GM21423 (cell line): ENCODE results near the gene RAB6D.
"Not testable (repeated sequence)": the region's sequence is repeated elsewhere in the genome, so short reads cannot be mapped to it uniquely, and the experiment has no call there.

Source experiments
- ATAC-seq: cut with Tn5 transposase; IDR thresholded peaks from one replicate; pipeline ENCODE4 v1.9.1; 2021; ENCODE audit warnings: mild to moderate bottlenecking, moderate library complexity; ENCODE audit not compliant: unreplicated experiment

The RAB6D gene

DNA sequence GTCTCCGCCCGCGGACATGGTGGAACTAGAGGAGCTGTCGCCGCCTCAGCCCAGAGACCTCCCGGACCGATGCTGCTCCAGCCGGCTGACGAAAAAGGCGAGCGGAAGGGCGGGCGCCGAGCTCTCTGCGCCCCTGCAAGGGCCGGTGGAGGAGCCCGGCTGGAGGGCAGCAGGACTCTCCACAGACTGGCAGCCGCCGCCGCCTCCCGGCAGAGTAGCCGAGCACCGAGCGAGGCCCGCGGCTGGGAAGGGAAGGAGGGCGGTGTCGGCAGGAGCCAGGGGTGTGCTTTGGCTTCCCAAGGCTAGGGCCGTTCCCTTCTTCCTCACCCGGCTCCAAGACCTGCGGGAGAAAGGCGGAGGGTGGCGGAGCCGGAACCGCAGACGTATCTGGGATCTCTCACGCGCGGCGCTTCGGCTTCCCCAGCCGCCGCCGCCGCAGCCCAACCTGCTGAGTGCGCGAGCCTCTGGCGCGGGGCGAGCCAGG is at the start of gene RAB6D:
TSS of gene RAB6D (minus strand) at position 466 of the 484 bp plus-strand sequence. CDS start at position 18, 448 bp downstream.
- ATAC-seq, result not testable (repeated sequence)

DNA sequence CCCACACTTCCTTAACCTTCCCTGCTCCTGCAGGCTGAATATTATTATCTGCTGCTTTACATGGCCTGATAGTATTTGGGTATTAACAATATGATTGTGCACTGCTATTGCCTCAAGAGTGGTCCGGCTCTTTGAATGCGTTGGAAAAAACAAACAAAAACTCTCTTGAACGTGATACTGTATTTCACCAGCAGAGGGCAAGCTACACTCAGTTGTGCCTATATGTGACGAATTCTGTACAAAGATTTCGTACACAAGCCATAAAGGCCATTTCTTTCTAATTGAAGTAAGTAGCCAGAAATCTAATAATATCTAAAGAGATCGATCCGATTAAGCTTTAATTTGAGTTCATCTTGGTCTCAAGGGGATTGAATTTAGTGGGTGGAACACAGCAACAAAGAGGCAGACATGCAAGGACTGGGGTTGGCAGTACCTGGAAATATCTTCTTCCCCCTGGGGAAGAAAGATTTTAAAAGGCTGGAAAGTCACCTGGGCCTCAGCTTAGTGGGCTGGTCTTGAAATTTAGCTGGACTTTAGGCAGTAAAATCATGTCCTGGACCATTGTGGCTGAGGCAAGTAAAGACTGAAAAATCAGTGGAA is 49.3 kb upstream of the RAB6D start:
- peak; percentile 73 for ATAC-seq

DNA sequence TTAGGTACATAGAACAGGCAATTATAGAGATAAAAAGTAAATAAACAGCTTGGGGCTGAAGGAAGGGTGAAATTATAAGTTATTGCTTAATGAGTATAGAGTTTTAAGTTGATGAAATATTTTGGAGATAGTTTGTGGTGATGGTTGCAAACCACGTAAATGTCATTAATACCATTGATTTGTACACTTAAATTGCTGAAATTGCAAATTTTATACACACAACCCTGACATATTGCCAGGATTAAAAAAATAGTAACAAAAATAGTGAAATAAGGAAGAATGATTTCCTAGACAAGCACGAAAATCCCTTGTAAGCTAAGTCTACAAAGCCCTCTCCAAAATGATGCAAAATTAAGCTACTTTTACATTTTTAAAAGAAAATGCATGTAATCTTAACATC is 46.2 kb upstream of the RAB6D start:
- no peak for ATAC-seq

DNA sequence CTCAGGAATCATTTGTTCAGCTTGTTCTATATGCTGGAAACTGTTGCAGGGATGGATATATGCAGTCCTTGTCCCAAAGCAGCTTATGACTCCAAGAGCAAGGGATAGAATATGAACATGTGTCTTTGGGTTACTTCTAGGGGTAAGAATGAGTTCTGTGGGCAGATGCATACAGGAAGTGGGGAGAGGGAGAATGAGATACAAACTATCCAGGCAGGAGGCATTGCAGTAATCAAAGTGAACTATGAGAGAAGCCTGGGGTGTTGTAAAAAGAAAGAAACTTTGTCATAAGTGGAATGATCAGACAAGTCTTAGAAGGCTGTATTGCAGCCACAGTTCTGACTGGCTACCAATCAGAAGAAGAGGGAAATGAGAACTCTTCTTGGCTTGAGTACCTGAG is 44.8 kb upstream of the RAB6D start:
- no peak for ATAC-seq

DNA sequence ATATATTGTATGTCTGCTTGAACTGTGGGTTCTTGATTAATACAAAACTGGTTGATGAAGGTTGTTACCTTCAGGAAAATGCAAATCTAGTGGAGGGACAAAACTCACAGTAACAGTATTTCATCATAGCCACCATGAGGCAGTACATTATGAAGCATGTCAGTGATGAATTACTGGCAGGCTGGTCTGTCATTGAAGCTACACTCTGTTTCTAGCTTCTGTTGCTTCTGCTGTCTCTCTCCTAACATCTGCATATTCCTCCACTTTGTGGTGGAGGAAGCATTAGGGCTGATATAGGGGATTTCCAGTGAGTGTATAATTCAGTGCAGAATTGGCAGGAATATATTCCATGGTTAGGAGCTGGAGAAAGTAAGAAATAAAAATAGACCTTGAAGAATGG is 44.2 kb upstream of the RAB6D start:
- no peak for ATAC-seq

DNA sequence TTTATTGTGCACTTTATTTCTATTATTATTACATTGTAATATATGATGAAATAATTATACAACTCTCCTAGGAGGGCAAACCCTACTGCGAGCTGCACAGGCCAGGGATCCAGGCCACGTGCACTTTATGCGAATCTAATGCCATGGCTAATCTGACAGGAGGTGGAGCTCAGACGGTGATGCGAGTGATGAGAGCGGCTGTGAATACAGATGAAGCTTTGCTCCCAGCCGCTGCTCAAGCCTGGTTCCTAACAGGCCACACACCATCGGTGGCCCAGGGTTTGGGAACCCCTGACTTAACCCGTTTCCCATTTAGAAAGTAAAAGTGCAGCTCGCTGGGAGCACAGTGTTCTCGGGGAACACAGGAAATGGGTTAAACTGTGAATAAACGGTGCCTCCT is 40.8 kb upstream of the RAB6D start:
- ATAC-seq, result no peak

DNA sequence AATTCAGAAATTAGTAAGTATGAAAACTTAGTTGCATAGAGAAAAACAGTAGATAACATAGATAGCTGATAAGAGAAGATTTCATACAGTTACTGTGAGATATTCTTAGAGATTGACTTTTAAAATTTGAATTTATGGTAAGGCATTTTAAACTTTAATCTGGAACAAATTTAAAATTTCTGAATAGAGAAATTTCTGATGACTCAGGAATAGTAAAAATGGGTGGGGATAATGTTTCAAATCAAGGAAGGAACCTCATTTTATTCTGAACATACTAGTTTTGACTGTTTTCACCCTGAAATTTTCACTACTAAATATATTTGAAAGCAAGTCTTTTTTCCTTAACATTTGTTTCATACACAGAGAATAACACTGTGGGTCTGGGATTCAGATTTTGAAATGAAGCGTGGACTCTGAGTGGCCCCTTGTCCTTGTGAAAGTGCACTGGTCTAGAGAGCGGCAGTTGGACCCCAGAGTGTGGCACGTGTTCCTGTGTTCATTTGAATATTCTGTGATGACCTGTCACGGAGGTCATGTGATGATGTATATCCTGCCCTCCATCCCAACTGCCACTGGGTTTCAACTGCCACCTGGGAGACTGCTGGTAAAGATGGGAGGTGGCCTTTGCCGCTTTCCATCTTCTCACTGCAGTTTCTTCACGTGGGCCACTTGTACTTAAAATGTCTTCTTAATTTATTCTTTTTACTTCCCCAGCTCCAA is 38.5 kb upstream of the RAB6D start:
- ATAC-seq, result no peak

DNA sequence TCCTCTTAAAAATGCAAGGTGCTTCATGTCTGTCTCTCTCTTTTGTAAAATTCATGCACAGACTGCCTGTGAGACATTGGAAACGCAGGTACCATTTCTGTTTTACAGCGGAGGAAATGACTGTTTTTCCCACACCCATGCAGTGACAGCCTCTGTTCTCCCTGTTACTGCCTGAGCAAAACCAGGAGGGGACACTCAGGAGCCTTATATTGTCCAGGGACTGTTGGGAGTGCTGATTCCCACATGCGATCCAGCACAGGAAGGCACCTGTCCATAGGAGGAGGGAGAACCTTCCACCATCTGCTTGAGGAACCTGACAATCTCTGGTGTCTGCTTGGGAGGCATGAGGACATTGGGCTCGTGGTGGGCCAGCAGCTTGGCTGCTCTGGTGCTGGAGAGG is 36.9 kb upstream of the RAB6D start:
- no peak for ATAC-seq

DNA sequence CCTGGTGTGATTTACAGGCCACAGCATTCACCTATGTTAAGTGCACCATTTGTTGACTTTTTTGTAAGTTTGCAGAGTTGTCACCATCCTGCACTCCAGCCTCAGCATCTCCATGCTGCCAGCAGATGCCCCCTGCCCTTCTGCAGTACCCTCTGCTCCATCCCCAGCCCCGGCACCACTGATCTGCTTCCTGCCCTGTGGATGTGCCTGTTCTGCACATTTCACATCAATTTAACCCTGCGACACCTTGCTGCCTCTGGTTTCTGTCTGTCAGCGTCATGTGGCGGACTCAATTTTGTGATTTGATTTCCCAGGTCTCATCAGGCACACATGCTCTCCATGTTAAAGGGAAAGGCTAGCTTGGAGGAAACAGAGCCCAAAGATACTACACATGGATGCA is 36.5 kb upstream of the RAB6D start:
- ATAC-seq, result not testable (repeated sequence)

DNA sequence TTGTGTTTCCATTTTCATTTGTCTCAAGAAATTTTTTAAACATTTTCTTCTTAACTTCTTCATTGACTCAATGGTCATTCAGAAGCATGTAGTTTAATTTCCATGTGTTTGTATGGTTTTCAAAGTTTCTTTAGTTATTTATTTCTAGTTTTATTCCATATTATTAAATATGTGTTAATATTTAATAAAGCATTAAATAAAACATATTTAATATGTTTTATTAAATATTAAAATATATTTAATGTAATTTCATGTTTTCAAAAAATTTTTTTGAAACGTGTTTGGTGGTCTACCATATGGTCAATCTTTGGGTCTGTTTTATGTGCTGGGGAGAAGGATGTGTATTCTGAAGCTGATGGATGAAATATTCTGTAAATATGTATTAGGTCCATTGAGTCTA is 32.2 kb upstream of the RAB6D start:
- not testable (repeated sequence) for ATAC-seq

DNA sequence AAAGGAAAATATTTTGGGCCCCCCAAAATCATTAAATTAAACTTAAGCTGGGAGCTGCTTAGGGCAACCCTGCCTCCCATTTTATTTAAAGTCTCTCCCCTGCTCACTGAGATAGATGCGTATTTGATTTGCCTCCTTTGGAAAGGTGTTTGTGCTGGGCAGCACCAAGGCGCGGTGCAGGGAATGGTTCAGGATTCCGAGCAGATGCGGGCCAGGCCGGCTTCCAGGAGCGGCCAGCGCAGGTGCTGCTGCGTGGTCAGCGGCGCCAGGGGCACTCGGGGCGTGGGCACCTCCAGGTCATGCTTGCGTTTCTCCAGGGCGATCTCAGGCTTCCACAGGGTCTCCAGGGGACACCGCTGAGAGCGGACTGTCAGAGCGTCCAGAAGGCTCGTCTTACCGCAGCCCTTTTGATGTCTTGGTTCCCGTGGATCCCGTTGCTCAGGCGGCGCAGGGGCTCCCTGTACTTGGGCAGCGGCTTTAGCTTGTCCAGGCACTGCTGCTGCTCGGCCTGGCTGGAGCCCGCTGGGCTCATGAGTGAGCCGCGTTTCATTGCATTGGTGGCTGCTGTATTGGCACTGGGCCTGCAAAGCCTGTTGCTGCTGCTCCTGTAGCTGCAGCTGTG is 31.2 kb upstream of the RAB6D start:
- ATAC-seq, result not testable (repeated sequence)

DNA sequence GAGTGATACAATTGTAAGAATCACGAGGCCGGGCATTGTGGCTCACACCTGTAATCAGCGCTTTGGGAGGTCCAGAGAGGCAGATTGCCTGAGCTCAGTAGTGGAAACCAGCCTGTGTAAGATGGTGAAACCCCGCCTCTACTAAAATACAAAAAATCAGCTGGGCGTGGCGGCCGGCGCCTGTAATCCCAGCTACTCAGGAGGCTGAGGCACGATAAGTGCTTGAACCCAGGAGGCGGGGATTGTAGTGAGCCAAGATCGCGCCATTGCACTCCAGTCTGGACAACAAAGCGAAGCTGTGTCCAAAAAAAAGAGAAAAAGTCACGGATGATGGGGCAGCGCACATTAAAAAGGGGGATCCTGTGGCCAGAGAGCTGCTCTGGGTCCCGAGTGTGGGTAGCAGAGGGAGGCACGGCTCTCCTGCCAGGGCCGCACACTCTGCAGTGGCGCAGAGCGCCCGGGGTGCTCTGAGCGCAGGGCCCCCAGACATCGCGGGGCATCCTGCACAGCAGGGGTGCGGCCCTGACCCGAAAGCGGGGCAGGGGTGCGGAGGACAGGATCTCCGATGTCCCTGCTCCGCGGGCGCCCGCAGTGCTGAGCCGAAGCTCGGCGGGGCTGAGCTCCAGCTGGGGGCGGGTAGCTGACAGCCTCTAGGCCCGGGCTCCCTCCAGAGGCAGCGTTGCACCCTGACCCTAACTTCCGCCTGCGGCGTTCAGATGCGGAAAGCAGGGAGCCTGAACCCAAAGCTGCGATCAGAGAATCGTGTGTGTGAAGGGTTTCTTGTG is 30.4 kb upstream of the RAB6D start:
- ATAC-seq, result no peak

DNA sequence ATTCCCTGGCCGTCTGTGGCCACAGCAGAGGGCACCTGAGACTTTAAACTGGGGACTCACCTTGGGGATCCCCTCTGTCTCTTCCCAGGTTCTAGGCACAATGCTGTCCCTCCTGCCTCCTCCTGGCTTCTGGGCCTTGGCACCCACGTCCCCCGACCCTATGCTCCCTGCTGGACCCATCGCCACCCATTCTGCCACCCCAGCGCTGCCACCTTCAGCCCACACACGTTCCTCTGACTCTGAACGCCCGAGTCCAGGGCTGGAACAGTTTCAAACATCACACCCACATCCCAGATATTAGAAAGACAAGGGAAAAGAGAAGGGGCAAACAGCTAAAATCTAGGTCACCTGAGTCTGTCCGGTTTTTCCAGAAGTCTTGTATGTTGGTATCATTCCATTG is 28.0 kb upstream of the RAB6D start:
- ATAC-seq, result not testable (repeated sequence)

DNA sequence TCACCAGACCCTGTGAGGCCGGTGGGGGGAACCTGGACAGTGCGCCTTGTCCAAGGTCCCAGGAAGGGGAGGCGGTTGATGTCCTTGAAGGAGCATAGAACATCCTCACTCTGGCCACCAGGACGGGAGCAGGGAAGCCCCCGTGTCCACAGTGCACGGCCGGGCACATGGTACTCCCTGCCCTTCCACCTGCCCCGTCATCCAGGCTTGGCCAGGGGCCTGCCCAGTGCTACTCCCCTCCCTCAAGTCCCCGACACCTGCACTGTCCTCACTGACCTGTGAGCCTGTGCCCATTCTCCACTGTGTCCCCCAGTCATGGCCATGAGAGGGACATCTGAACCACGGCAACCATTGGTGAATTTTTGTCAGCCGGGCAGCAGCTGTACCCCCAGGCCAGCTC is 27.5 kb upstream of the RAB6D start:
- not testable (repeated sequence) for ATAC-seq

DNA sequence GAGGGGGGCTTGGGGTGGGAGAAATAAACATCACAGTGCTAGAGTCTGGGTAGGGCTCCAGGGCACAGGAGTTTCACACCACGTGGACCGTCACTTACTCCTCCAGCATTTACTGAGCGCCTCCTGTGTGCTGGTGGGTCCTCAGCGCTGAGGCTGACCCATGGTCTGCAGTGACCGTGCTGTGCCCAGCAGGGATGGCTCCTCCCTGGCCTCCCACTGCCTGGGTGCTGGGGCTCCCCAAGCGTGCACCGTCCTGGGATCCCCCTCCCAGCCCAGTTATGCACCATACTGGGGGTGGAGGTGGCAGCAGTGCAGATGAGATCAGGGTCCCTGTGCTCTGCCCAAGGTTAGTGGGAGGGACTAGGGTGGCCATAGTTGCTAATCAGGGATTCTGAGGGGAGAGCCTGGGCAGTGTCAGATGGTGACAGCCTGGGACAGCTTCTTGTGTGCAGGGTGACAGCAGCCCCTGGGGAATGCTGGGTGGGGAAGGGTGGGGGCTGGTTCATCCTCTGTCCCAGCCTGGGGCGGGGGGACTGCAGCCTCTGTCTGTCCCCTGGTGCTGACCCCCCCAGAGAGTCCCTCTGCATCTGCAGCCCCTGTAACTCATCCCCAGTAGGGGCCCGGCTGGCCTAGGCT is 26.6 kb upstream of the RAB6D start:
- not testable (repeated sequence) for ATAC-seq

DNA sequence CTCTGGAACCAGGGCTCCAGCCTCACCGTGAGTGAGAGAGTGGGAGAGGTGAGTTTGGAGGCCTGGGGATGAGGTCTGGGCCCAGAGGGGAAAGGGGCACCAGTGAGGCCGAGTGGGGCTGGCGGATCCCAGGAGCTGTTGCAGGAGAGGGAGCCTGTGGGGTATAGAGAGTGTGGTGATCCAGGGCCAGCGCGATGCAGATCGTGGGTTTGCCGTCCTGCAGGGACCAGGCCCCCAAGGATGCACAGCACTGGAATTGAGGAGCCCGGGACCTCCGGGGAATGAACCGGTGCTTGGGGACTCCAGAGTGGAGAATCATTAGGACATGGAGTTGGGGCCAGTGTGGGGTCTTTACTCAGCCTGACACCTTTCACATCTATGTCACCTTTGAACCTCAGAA is 25.7 kb upstream of the RAB6D start:
- no peak for ATAC-seq

DNA sequence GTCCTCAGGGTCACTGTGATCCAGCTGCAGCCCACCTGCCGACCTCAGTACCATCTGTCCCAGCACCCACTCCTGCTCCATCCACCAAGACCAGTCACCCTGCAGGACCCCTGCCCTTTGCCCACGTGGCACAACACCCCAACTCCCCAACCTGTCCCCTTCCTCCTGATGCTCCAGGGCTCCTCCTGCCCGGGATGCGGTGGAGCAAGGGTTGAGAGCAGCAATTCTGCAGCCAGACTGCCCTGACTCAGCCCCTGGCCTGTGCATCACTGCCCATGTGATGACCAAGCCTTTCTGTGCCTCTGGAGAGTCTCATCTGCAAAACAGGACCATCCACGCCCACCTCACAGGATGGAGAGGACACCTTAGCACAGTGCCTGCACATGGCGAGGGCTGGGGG is 24.9 kb upstream of the RAB6D start:
- not testable (repeated sequence) for ATAC-seq

DNA sequence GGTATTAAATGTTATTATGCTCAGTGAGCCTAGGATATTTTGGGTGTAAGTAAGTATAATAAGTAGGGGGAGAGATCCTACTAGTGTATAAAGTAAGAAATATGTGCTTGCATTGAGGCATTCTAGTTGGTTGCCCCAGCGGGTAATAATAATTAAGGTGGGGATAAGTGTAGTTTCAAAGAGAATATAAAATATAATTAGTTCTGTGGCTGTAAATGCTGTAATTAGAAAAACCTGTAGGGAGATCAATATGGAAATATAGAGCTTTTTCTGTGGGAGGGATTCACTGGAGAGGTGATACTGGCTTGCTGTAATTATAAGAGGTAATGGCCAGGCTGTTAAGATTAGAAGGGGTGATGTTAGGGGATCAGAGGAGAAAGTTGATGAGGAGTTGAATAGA is 9.1 kb upstream of the RAB6D start:
- ATAC-seq, result not testable (repeated sequence)

DNA sequence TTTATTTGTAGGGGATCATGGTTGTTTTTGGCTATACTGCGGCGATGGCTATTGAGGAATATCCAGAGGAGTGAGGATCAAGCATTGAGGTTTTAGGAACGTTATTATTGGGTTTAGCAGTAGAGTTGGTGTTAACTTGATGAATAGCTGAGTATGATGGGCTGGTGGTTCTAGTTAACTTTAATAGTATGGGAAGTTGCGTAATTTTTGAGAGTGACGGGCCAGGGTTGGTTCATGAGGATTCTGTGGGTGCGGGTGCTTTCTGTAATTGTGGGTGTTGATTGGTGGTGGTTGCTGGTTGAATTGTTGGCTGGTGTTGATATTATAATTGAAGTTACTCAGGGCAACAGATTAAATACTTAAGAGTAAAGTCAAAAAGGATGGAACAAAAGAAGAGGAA is 6.0 kb upstream of the RAB6D start:
- ATAC-seq, result no peak

DNA sequence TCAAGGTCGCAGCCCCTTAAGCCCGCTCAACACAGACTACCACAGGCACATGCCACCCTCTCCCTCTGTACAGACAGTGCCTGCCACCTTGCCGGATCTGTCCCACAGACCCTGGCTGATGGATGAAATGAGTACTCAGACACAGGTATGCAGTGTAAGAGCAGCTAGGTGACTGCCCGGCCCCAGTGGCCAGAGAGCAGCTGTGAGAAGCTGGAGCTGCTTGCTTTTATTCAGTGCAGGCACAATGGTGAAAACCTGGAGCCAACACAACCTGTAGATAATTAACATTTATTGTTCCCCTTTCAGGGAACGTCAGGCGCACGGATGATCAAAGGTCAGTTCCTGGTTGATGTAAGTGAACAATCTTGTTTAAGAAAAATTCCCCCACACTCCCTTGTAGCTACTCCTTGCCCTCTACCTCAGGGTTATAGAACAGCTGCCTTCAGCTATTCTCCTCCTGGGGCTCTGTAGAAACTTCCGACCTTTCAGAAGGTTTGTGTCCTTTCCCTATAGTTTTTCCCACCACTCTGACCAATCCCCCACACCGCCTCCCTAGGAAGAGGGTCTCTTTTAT is 4.6 kb upstream of the RAB6D start:
- ATAC-seq, result not testable (repeated sequence)
